H1 (cell line): ENCODE measurements around the gene MTMR10. TPM values are rescaled to one million over a fixed set of nuclear protein-coding genes. Genes with fewer than 3 reads are reported as not detected.

ENCODE experiments used
- ATF2 ChIP-seq: IDR thresholded peaks from 2 replicates; pipeline ENCODE4 v1.6.1; 2012; ENCODE audit warnings: low read length, inconsistent platforms
- BCL11A ChIP-seq, 2 experiments: IDR thresholded peaks; one replicate each; pipeline ENCODE4 v1.6.1; 2011; ENCODE audit warnings: low read depth in 2 of 2, low read length in 2 of 2, mild to moderate bottlenecking in 2 of 2
- CHD1 ChIP-seq: IDR thresholded peaks from 2 replicates; pipeline ENCODE4 v1.6.1; 2012; ENCODE audit warnings: low read depth, low read length, improper control_type of control experiment
- CTBP2 ChIP-seq: IDR thresholded peaks from 2 replicates; pipeline ENCODE4 v1.7.0; 2011; ENCODE audit warnings: borderline replicate concordance, mild to moderate bottlenecking, moderate library complexity, mixed read lengths, low read length; ENCODE audit not compliant: insufficient read depth, insufficient read length
- CTCF ChIP-seq, 3 experiments: IDR thresholded peaks; 1 replicate in 2 of 3; 2 replicates in 1 of 3; pipeline versions ENCODE4 v1.5.1 to v1.6.1; 2011; ENCODE audit warnings: low read length in 3 of 3, mild to moderate bottlenecking in 3 of 3, inconsistent platforms in 2 of 3, low read depth in 1 of 3, moderate library complexity in 1 of 3; ENCODE audit not compliant: insufficient read depth in 1 of 3; ENCODE audit errors: control extremely low read depth in 1 of 3
- EGR1 ChIP-seq: IDR thresholded peaks from 2 replicates; pipeline ENCODE4 v1.6.1; 2011; ENCODE audit warnings: low read depth, low read length, borderline replicate concordance
- EP300 ChIP-seq, 2 experiments: IDR thresholded peaks; 1 replicate in 1 of 2; 2 replicates in 1 of 2; pipeline ENCODE4 v1.6.1; 2011 to 2012; ENCODE audit warnings: low read depth in 2 of 2, low read length in 2 of 2, mild to moderate bottlenecking in 2 of 2, borderline replicate concordance in 1 of 2, inconsistent platforms in 1 of 2, moderate library complexity in 1 of 2
- GABPA ChIP-seq: IDR thresholded peaks from 2 replicates; pipeline ENCODE4 v1.6.1; 2011; ENCODE audit warnings: mild to moderate bottlenecking, low read length, moderate library complexity, borderline replicate concordance; ENCODE audit not compliant: insufficient read depth
- JUN ChIP-seq: IDR thresholded peaks from 2 replicates; pipeline ENCODE4 v1.6.1; 2011; ENCODE audit warnings: low read depth, mild to moderate bottlenecking, improper control_type of control experiment, low read length
- JUND ChIP-seq: IDR thresholded peaks from 2 replicates; pipeline ENCODE4 v1.6.1; 2011; ENCODE audit warnings: mild to moderate bottlenecking, improper control_type of control experiment, low read length
- NANOG ChIP-seq: IDR thresholded peaks from 2 replicates; pipeline ENCODE4 v1.6.1; 2011; ENCODE audit warnings: low read length, low read depth, mild to moderate bottlenecking, inconsistent platforms; ENCODE audit not compliant: insufficient read depth, poor library complexity, severe bottlenecking
- NRF1 ChIP-seq: IDR thresholded peaks from 2 replicates; pipeline ENCODE4 v1.6.1; 2011; ENCODE audit warnings: mild to moderate bottlenecking, low read depth, low read length, improper control_type of control experiment
- POU5F1 ChIP-seq: IDR thresholded peaks from 2 replicates; pipeline ENCODE4 v1.6.1; 2011; ENCODE audit warnings: low read depth, mild to moderate bottlenecking, low read length, moderate library complexity
- RBBP5 ChIP-seq: IDR thresholded peaks from 2 replicates; pipeline ENCODE4 v1.7.1; 2012; ENCODE audit warnings: low read depth, mild to moderate bottlenecking, inconsistent platforms, low read length, moderate library complexity, borderline replicate concordance
- RXRA ChIP-seq: IDR thresholded peaks from 2 replicates; pipeline ENCODE4 v1.6.1; 2011; ENCODE audit warnings: low read depth, mild to moderate bottlenecking, low read length, moderate library complexity; ENCODE audit not compliant: insufficient read depth
- SP2 ChIP-seq: IDR thresholded peaks from 2 replicates; pipeline ENCODE4 v1.6.1; 2012; ENCODE audit warnings: mild to moderate bottlenecking, low read length, inconsistent platforms
- SUZ12 ChIP-seq: fragments of 200-600 bp; sonication (generic); IDR thresholded peaks from 2 replicates; pipeline ENCODE4 v1.6.1; 2012; ENCODE audit warnings: mild to moderate bottlenecking, inconsistent platforms, low read length, moderate library complexity, mixed read lengths
- TAF1 ChIP-seq: IDR thresholded peaks from 2 replicates; pipeline ENCODE4 v1.6.1; 2011; ENCODE audit warnings: mild to moderate bottlenecking, low read depth, low read length
- TBP ChIP-seq: IDR thresholded peaks from 2 replicates; pipeline ENCODE4 v1.6.1; 2011; ENCODE audit warnings: low read depth, low read length, improper control_type of control experiment
- TEAD4 ChIP-seq: IDR thresholded peaks from 2 replicates; pipeline ENCODE4 v1.6.1; 2012; ENCODE audit warnings: low read depth, low read length, inconsistent platforms, mixed read lengths
- polyA plus RNA-seq, 7 experiments: library from polyadenylated mRNA; depleted of rRNA in 3 of 7; stranded (reverse) in 5 of 7; unstranded in 2 of 7; fragments of >200 nt in 5 of 7; fragments of 200-250 nt in 2 of 7; gene quantifications; 1 replicate in 5 of 7; 2 replicates in 1 of 7; 4 replicates in 1 of 7; pipeline versions ENCODE4 v1.2.1 to v1.2.3, GENCODE V29; 2011 to 2013; ENCODE audit warnings: missing spikeins in 2 of 7, mixed read lengths in 2 of 7
- total RNA-seq: library from RNA; stranded (reverse); fragmentation: NEBNext Ultra II Directional; extraction: Animal tissue kit (Norgen Biotek cat#: 25700); gene quantifications from 2 replicates; pipeline ENCODE4 v1.2.1, GENCODE V29; 2021

Gene MTMR10
- total and polyA plus RNA-seq, 2 of the 8 experiments (the other 6 are each of a cell fraction or from before 2014, with no cell fraction given): 3.8 to 13.1 TPM

DNA sequence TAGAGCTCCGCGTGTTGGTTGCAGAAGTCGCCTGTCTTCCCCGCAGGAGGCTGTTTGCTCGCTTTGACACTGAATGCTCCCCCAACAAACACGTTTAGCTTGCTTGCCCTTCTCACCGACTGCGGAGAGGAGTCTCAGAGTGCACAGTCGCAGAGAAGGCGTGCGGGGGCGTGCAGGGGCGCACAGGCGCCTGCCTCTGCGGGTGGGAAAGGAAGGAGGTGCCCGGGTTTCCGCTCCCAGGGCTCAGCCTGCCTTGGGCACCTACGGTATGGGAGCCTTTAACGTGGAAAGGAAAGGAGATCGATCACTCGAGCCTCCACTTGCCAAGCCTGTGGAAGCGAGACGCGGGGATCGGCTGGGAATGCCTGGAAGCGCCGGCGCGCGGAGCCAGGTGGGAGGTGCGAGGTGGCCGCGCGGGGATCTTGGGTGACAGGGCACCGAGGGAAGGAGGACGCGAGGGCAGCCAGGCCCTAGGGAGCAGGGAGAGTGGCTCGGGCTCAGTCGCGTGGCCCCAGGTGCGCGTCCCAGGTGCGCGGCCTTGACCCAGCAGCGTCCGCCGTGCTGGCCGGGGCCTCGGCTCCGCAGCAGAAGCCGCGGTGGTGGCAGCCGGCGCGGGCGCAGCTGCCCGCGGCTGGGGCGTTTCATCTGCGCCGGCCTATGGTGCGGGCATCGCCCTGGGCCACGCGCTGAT, 87.8 kb downstream of the MTMR10 start, which contains the start of gene FAN1 (continued):
- TF ChIP-seq ATF2: no peak
- TF ChIP-seq RBBP5: peak; percentile 93
- TF ChIP-seq SP2: no peak
- peak; percentile 96 for TF ChIP-seq EGR1
- TF ChIP-seq EP300 (IDR thresholded peaks at IDR 0.05; ENCODE audit: borderline replicate concordance in 1 of 2, low read depth in 2 of 2, low read length in 2 of 2): 0 out of 3 replicates have a peak, but pooled peaks of 1 of the 2 experiments have one; percentile 6
- no peak for TF ChIP-seq SUZ12
- TF ChIP-seq BCL11A (IDR thresholded peaks at IDR 0.05; ENCODE audit: low read depth in 2 of 2, low read length in 2 of 2): no peak
- TF ChIP-seq TBP: peak; percentile 20; the same call in 1 of the 2 replicates
- no peak for TF ChIP-seq NANOG
- TF ChIP-seq GABPA: 0 out of 2 replicates have a peak, but pooled peaks have one; percentile 31
- TF ChIP-seq POU5F1: no peak
- no peak for TF ChIP-seq JUND
- TF ChIP-seq CHD1: no peak
- no peak for TF ChIP-seq NRF1
- TF ChIP-seq TEAD4: no peak; the same call in 1 of the 2 replicates
- no peak for TF ChIP-seq CTCF (IDR thresholded peaks at IDR 0.05; ENCODE audit: control extremely low read depth in 1 of 3, insufficient read depth in 1 of 3, low read depth in 1 of 3, low read length in 3 of 3)
- no peak for TF ChIP-seq RXRA
- TF ChIP-seq JUN: no peak
- no peak for TF ChIP-seq CTBP2
- TF ChIP-seq TAF1: peak; percentile 41; the same call in 1 of the 2 replicates
